AG04450 (cell line): Measurements from ENCODE around the gene PDZD2. TPM values are rescaled to one million over a fixed set of nuclear protein-coding genes. Genes with fewer than 3 reads are reported as not detected.

ENCODE experiments used
- CTCF ChIA-PET: fragments of 300-600, 350-600 bp; formaldehyde crosslinking; extraction: SDS; loops from one replicate; lab custom pipeline; 2022; ENCODE audit warnings: antibody characterized with exemption, inconsistent platforms; lab: Charles Lee
- POLR2A ChIA-PET: fragments of 350-600 bp; formaldehyde crosslinking; extraction: SDS; loops from one replicate; lab custom pipeline; 2021; ENCODE audit warnings: antibody characterized with exemption, inconsistent platforms; lab: Yijun Ruan, JAX
- DNase-seq: peaks from one replicate; pipeline ENCODE4 v3.0.0-alpha.2; 2011; ENCODE audit warnings: low read depth, low spot score
- H3K27ac ChIP-seq: one replicate; pipeline ENCODE4 v1.5.1; 2012; ENCODE audit warnings: low read depth, low read length, control low read depth
- H3K27me3 ChIP-seq: one replicate; pipeline ENCODE4 v1.6.0; 2012; ENCODE audit warnings: low read length; ENCODE audit not compliant: control insufficient read depth, insufficient read depth
- H3K4me3 ChIP-seq: 2 replicates; pipeline ENCODE4 v1.5.1; 2011; ENCODE audit warnings: mild to moderate bottlenecking, low read depth, low read length, control low read depth
- H3K9me3 ChIP-seq: 2 replicates; pipeline ENCODE4 v1.5.1; 2012; ENCODE audit warnings: low read length; ENCODE audit not compliant: control insufficient read depth, insufficient read depth
- CTCF ChIP-seq: IDR thresholded peaks from 2 replicates; pipeline ENCODE4 v1.5.1; 2011; ENCODE audit warnings: low read depth, low read length, control low read depth, inconsistent platforms
- polyA plus RNA-seq: library from polyadenylated mRNA; depleted of rRNA; stranded (reverse); fragments of >200 nt; gene quantifications from 2 replicates; pipeline ENCODE4 v1.2.3, GENCODE V29; 2011

Gene PDZD2
- polyA plus RNA-seq, 1 experiment = 0.40 TPM

DNA sequence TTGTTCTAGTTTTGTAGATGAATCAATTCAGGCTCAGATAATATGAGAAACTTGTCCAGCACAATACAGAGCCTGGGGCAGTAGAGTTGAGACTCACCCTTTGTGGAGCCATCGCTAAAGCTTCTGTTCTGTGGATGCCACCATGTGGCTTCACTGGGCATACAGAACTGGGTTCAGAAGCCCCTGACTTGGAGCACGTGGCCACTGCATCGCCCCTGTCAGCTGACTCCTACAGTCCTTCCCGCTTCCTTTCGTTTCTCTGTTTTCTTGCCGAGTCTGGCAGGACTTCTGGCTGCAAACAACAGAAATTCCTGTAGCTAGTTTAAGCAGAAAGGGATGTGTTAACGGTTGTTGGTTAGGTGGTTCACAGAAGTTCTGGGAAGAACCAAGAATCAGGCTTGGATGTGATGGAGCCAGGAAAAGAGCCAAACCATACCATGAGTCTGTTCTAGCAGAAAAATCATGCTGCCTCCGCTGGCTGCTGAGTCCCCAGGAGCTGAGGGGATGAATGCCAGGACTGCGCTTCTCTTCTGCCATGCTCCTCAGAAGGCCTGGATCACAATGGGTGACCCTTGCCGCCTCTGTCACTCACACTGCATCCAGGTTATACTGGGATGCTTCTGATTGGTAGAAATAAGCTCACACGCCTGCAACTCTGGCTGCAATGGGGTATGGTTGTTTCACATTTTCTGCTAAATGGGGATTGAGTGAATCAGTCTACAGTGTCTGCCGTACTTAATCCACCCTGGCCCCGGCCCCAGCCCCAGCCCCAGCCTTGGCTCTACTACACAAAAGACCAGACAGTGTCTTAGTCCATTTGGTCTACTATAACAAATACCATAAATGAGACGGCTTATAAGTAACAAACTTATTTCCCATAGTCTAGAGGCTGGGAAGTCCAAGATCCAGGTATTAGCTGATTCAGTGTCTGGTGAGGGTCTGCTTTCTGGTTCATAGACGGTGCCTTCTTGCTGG lies 272.6 kb downstream of the PDZD2 start:
- no peak overlapping the region for H3K4me3 ChIP-seq
- H3K27me3 ChIP-seq = peaks cover 3% of the 10 kb centered on the region
- ChIA-PET CTCF (interaction anchor here (1.4 kb wide), 1 partner anchor 166 kb away, joined by 4 read pairs; no protein-coding TSS in a partner anchor), POLR2A (no interaction called here)
- no peak for TF ChIP-seq CTCF
- no peaks in the 10 kb centered on the region for H3K9me3 ChIP-seq
- H3K27ac ChIP-seq = no peak overlapping the region
- no peak for DNase-seq

- DNase-seq = no peak
- H3K4me3 ChIP-seq = no peak overlapping the region
- no peak overlapping the region for H3K27ac ChIP-seq
- ChIA-PET POLR2A (no interaction called here), CTCF (interaction anchor here (0.7 kb wide), 1 partner anchor 14 kb away, joined by 6 read pairs; no protein-coding TSS in a partner anchor)
- H3K27me3 ChIP-seq = peaks cover 3% of the 10 kb centered on the region
- TF ChIP-seq CTCF = no peak
- no peaks in the 10 kb centered on the region for H3K9me3 ChIP-seq
Observed at GRCh38 chr5:31913808-31914207, 274.9 kb downstream of the PDZD2 start.

DNA sequence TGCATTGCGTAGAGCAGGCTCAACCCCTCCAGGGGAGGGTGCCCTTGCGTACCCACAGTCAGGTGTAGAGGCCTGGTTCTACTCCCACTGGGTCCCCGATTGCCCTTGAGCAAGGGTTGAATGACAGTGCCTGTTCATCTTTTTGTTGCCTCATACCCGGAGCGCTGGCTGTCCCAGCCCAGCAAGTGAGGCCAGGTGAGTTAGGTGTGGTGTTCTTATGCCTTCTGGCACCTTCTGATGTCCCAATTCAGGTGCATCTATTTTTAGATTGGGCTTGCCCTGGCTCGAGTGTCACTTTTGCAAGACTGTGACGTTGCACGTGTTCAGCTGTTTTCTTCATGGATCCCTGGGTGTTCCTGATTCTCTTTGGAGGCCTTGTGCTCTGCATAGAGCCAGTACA lies 277.4 kb downstream of the PDZD2 start:
- DNase-seq = no peak
- H3K4me3 ChIP-seq = no peak overlapping the region
- H3K9me3 ChIP-seq = no peaks in the 10 kb centered on the region
- TF ChIP-seq CTCF = no peak
- no peak overlapping the region for H3K27ac ChIP-seq
- CTCF ChIA-PET = no interaction called here
- POLR2A ChIA-PET = no interaction called here
- peaks cover 3% of the 10 kb centered on the region for H3K27me3 ChIP-seq

GRCh38 chr5:31918739-31919138 lies 279.8 kb downstream of the PDZD2 start:
- CTCF ChIA-PET = no interaction called here
- Histone ChIP-seq H3K9me3 (no peaks in the 10 kb centered on the region), H3K4me3 (no peak overlapping the region), H3K27me3 (peaks cover 3% of the 10 kb centered on the region), H3K27ac (no peak overlapping the region)
- no peak for TF ChIP-seq CTCF
- POLR2A ChIA-PET = no interaction called here
- DNase-seq = no peak

DNA sequence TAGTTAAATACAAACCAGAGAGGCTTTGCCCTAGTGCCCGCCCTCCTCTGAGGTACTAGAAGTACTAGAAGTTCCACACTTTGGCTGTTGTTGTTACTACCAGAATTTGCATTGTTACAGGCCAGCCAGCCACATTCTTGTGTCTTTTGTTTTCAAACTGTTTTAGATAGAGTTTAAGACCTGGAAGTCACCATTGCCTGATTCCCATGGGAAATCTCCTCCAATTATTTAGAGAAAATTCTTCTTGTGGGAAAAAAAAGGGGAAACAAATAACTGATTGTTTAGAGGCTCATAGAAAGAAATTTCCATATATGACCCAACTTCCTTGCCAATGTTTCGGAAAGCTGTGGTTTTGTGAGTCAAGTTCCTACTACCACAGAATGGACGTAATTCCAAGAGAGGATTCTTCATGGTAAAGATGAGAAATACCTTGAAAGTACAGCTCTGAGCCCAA lies 282.9 kb downstream of the PDZD2 start:
- ChIA-PET POLR2A (no interaction called here), CTCF (interaction anchor here (1.2 kb wide), 1 partner anchor 155 kb away, joined by 3 read pairs; no protein-coding TSS in a partner anchor)
- Histone ChIP-seq H3K27ac (no peak overlapping the region), H3K9me3 (no peaks in the 10 kb centered on the region), H3K4me3 (no peak overlapping the region), H3K27me3 (no peaks in the 10 kb centered on the region)
- no peak for TF ChIP-seq CTCF
- DNase-seq = no peak
